ENCODE measurements around the gene SPATS2.

GRCh38 chr12:49518914-49519573 is 151.8 kb downstream of the SPATS2 start:
- TF ChIP-seq CEBPB (IDR thresholded peaks at IDR 0.05) (no peak), CREB1 (IDR thresholded peaks at IDR 0.05; ENCODE audit: low read depth) (no peak), EP300 (IDR thresholded peaks at IDR 0.05; ENCODE audit: borderline replicate concordance) (no peak), RAD21 (IDR thresholded peaks at IDR 0.05; ENCODE audit: low read depth) (no peak), NFIC (IDR thresholded peaks at IDR 0.05) (no peak), YY1 (IDR thresholded peaks at IDR 0.05; ENCODE audit: low read depth) (no peak), USF1 (IDR thresholded peaks at IDR 0.05) (no peak), ZBTB7A (IDR thresholded peaks at IDR 0.05; ENCODE audit: low read depth) (no peak), FOXM1 (IDR thresholded peaks at IDR 0.05; ENCODE audit: borderline replicate concordance, low read depth) (no peak), MAX (IDR thresholded peaks at IDR 0.05) (no peak), TCF12 (IDR thresholded peaks at IDR 0.05; ENCODE audit: low read depth) (no peak)

All from Ishikawa (cell line).